ENCODE measurements around the gene HBZ. TPM values are rescaled to one million over a fixed set of nuclear protein-coding genes. Genes with fewer than 3 reads are reported as not detected.

The HBZ gene
- total and polyA plus RNA-seq, 2 of the 13 experiments (the other 11 are each of a cell fraction or from before 2014, with no cell fraction given) = 0.21 TPM; not detected in 1

- TF ChIP-seq PAX8 (CRISPR knock-in tag; IDR thresholded peaks at IDR 0.05; ENCODE audit: borderline replicate concordance) (peak; percentile 94; the same call in 1 of the 2 replicates), AHR (CRISPR knock-in tag; IDR thresholded peaks at IDR 0.05) (peak; percentile 98), CCDC6 (CRISPR knock-in tag; IDR thresholded peaks at IDR 0.05) (peak; percentile 98), DRAP1 (CRISPR knock-in tag; IDR thresholded peaks at IDR 0.05) (0 out of 2 replicates have a peak, but pooled peaks have one; percentile 16), ZNF124 (CRISPR knock-in tag; IDR thresholded peaks at IDR 0.05) (peak; percentile 94), TAF15 (IDR thresholded peaks at IDR 0.05; ENCODE audit: low read depth, low read length, poor library complexity, severe bottlenecking) (peak; percentile 89), ZKSCAN1 (IDR thresholded peaks at IDR 0.05; ENCODE audit: low read length) (no peak), ZNF441 (CRISPR knock-in tag; IDR thresholded peaks at IDR 0.05; ENCODE audit: borderline replicate concordance) (peak; percentile 94), MLX (CRISPR knock-in tag; IDR thresholded peaks at IDR 0.05) (peak; percentile 81), MYNN (CRISPR knock-in tag; IDR thresholded peaks at IDR 0.05; ENCODE audit: low read depth) (0 out of 2 replicates have a peak, but pooled peaks have one; percentile 89), ETV5 (CRISPR knock-in tag; IDR thresholded peaks at IDR 0.05; ENCODE audit: borderline replicate concordance) (peak; percentile 58), GMEB2 (CRISPR knock-in tag; IDR thresholded peaks at IDR 0.05; ENCODE audit: low read depth) (no peak; the same call in 1 of the 2 replicates), ZFX (CRISPR knock-in tag; IDR thresholded peaks at IDR 0.05; ENCODE audit: low read depth) (peak; percentile 92), JDP2 (CRISPR knock-in tag; IDR thresholded peaks at IDR 0.05; ENCODE audit: borderline replicate concordance) (peak; percentile 84; the same call in 1 of the 2 replicates), PAWR (CRISPR knock-in tag; IDR thresholded peaks at IDR 0.05; ENCODE audit: borderline replicate concordance) (peak; percentile 94), ZFP36L1 (CRISPR knock-in tag; IDR thresholded peaks at IDR 0.05) (peak; percentile 99), HNF4A (CRISPR knock-in tag; IDR thresholded peaks at IDR 0.05) (no peak), FOXC1 (CRISPR knock-in tag; IDR thresholded peaks at IDR 0.05; ENCODE audit: borderline replicate concordance) (peak; percentile 100), ZNF580 (CRISPR knock-in tag; IDR thresholded peaks at IDR 0.05; ENCODE audit: borderline replicate concordance, low read depth) (peak; percentile 98; the same call in 1 of the 2 replicates), MBNL3 (CRISPR knock-in tag; conservative IDR thresholded peaks at IDR 0.05) (no peak), ZSCAN9 (CRISPR knock-in tag; IDR thresholded peaks at IDR 0.05; ENCODE audit: borderline replicate concordance) (peak; percentile 87; the same call in 1 of the 2 replicates), AFF4 (CRISPR knock-in tag; IDR thresholded peaks at IDR 0.05) (no peak)
Measured at GRCh38 chr16:180681-181564, 28.5 kb downstream of the HBZ start (continued).
